ENCODE results near the gene C1orf116. TPM values are rescaled to one million over a fixed set of nuclear protein-coding genes. Genes with fewer than 3 reads are reported as not detected.
A peak's percentile ranks its signal among the peaks of the same experiment; 100 is the strongest.

The C1orf116 gene
- total RNA-seq, 3 donors from 2014 or later: under 0.01 to 22.2 (median 5.6) TPM

DNA sequence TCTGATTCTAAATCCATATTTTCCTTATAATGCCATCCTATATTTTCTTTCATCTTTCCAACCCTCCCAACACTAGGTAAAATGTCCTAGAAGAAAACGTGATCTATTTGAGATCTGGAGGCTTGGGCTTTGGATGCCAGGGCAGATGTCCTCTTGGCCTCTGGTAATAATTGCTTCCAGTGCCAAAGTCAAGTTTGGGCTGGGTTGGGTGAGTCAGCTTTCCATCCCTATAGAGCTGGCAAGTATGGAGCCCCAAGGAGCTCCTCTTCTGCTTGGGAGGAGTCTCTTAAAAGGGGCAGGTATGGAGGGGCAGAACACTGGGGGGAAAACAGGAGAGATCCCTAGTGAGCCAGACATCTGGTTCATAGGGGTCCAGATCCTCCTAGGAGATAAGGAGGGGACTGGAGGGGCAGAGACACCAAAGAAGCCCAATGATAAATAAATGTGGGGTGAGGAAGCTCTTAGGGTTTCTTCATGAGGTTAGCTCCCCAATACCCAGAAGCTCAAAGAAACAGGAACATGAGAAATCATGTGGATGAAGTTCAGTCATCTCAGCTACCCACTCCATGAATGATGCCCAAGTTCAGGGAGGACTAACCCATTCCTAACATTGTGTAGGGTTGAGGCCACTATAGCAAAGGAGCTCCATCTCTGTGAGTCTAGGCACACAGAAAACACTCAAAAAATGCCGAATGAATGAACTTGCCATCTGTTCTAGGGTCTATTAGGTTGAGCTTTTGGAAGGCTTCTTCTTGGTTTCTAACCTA, 3.5 kb downstream of the C1orf116 start:
- TF ChIP-seq POLR2A (IDR thresholded peaks at IDR 0.05) (no peak), POLR2AphosphoS5 (IDR thresholded peaks at IDR 0.05) (no peak), CTCF (IDR thresholded peaks at IDR 0.05) (no peak)
- Histone ChIP-seq H3K4me3 (no peak overlapping the region), H3K27me3 (no peaks in the 10 kb centered on the region), H3K9me3 (no peaks in the 10 kb centered on the region), H3K27ac (peak overlapping the region; percentile 14 to 93), H3K36me3 (no peaks in the 10 kb centered on the region), H3K4me1 (peaks cover 0 to 16% of the 10 kb centered on the region in 2 donors)
- no peak for DNase-seq (ENCODE audit: low spot score in 2 of 2)
- intact Hi-C loops (cut with DNase I; ENCODE audit: low total_unique reads): no loop called here

DNA sequence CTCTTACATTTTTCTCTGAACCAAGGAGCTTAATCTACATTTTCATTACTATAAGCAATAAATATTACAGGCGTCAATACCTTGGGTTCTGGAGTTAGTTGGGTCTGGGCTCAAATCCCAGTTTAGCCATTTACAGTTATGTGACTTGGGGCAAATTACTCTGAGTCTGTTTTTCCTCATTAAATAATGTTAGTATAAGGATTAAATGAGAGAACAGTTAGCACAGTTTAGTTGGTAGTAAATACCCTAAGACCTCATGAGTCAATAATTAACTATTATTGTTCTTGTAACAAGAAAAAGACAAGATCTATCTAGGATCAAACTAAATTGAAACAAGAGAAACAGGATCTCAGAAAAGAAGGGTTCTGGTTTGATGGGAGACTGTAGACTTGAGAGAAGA, 4.6 kb downstream of the C1orf116 start:
- intact Hi-C loops (cut with DNase I; ENCODE audit: low total_unique reads): no loop called here
- TF ChIP-seq POLR2A (IDR thresholded peaks at IDR 0.05) (no peak), POLR2AphosphoS5 (IDR thresholded peaks at IDR 0.05) (no peak), CTCF (IDR thresholded peaks at IDR 0.05) (no peak)
- no peak for DNase-seq (ENCODE audit: low spot score in 2 of 2)

DNA sequence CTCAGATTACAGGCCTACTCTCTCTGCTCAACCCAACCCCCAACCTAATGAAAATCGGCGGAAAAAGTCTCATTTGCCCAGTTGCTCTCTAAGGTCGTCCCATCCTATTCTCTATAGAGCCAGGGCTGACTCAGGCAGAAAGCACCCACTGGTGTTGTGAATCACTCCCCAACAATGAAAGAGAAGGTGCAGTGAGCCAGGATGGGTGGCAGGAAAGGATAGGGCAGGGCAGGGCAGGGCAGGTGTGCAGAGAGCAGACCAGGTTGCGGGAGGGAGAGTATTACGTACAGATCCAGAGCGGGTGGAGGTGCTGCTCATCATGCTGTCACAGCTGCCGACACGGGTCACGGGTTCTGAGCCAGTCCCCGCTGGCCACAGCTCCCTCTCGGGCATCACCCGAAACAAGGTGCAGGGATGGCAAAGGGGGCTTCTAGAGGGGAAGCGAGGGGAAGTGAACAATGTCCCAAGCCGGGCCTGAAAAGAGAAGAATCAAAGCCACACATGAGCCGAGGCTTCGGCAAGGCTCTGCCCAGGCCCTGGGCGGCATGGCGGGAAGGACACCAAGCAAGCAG, 5.3 kb downstream of the C1orf116 start:
- DNase-seq (ENCODE audit: low spot score in 2 of 2): peak in 1 of 2 donors; percentile 64
- Histone ChIP-seq H3K9me3 (no peaks in the 10 kb centered on the region), H3K27me3 (no peaks in the 10 kb centered on the region), H3K27ac (peak overlapping the region; percentile 84 to 93), H3K4me3 (peak overlapping the region in 2 of 3 donors; percentile 13 to 26), H3K4me1 (peaks cover 0 to 16% of the 10 kb centered on the region in 2 donors), H3K36me3 (no peaks in the 10 kb centered on the region)
- TF ChIP-seq CTCF (IDR thresholded peaks at IDR 0.05): no peak
- no peak for TF ChIP-seq POLR2AphosphoS5 (IDR thresholded peaks at IDR 0.05)
- TF ChIP-seq POLR2A (IDR thresholded peaks at IDR 0.05): no peak
- intact Hi-C loops (cut with DNase I; ENCODE audit: low total_unique reads): no loop called here

More for the DNA sequence above, 4.6 kb downstream of the C1orf116 start:
- no peaks in the 10 kb centered on the region for H3K9me3 ChIP-seq
- H3K4me1 ChIP-seq: peaks cover 0 to 16% of the 10 kb centered on the region in 2 donors
- no peaks in the 10 kb centered on the region for H3K36me3 ChIP-seq
- H3K27ac ChIP-seq: peak overlapping the region; percentile 84 to 93
- H3K27me3 ChIP-seq: no peaks in the 10 kb centered on the region
- H3K4me3 ChIP-seq: peak overlapping the region in 1 of 3 donors; percentile 26

- peaks cover 0 to 16% of the 10 kb centered on the region in 2 donors for H3K4me1 ChIP-seq
- H3K4me3 ChIP-seq: no peak overlapping the region
- H3K9me3 ChIP-seq: no peaks in the 10 kb centered on the region
- peak in 1 of 2 donors; percentile 63 for DNase-seq (ENCODE audit: low spot score in 2 of 2)
- H3K27me3 ChIP-seq: no peaks in the 10 kb centered on the region
- TF ChIP-seq POLR2AphosphoS5 (IDR thresholded peaks at IDR 0.05): no peak
- no peak for TF ChIP-seq CTCF (IDR thresholded peaks at IDR 0.05)
- no peak for TF ChIP-seq POLR2A (IDR thresholded peaks at IDR 0.05)
- intact Hi-C loops (cut with DNase I; ENCODE audit: low total_unique reads): no loop called here
- no peaks in the 10 kb centered on the region for H3K36me3 ChIP-seq
- peak overlapping the region; percentile 84 to 93 for H3K27ac ChIP-seq
Observed at GRCh38 chr1:207026104-207026534, 6.4 kb downstream of the C1orf116 start.

Data from breast epithelium (tissue), 4 donors.